B cell (primary cell): ENCODE data around the gene HERPUD1. TPM values are rescaled to one million over a fixed set of nuclear protein-coding genes. Genes with fewer than 3 reads are reported as not detected.
"Not testable (repeated sequence)": the region's sequence is repeated elsewhere in the genome, so short reads cannot be mapped to it uniquely, and the experiment has no call there.

Source experiments
- ATAC-seq: fragments of 200-7000 bp; cut with Tn5 transposase; one replicate; pipeline ENCODE4 v1.10.0; 2021; ENCODE audit warnings: low read depth, mild to moderate bottlenecking, moderate number of reproducible peaks, moderate library complexity
- CTCF ChIA-PET: fragments of 350-600 bp; sonication (Branson Sonifier 250); formaldehyde crosslinking; loops from one replicate; lab custom pipeline; 2021; ENCODE audit warnings: antibody characterized with exemption, inconsistent platforms; lab: Charles Lee
- POLR2A ChIA-PET: fragments of 350-600 bp; sonication (Branson Sonifier 250); formaldehyde crosslinking; loops from one replicate; lab custom pipeline; 2021; ENCODE audit warnings: antibody characterized with exemption; lab: Charles Lee
- DNase-seq: peaks from one replicate; pipeline ENCODE4 v3.0.0; 2013
- H2AFZ ChIP-seq: 2 replicates; pipeline ENCODE4 v1.6.1; 2012; ENCODE audit warnings: mild to moderate bottlenecking, low read depth, low read length; ENCODE audit not compliant: insufficient read depth, poor library complexity, severe bottlenecking
- H3K27ac ChIP-seq, 2 donors: 1 replicate in 1 of 2; 2 replicates in 1 of 2; pipeline ENCODE4 v1.5.1; 2012 to 2013; ENCODE audit warnings: low read length in 2 of 2, mild to moderate bottlenecking in 2 of 2, moderate library complexity in 1 of 2
- H3K27me3 ChIP-seq, 4 experiments: fragments of 200-600 bp in 1 of 4; sonication (generic) in 1 of 4; replicated peaks in 1 of 4; 1 replicate in 2 of 4; 2 replicates in 2 of 4; pipeline versions ENCODE4 v1.6.1 to v1.7.0; 2013 to 2016; ENCODE audit warnings: low read length in 3 of 4, mild to moderate bottlenecking in 2 of 4, mixed read lengths in 1 of 4, moderate library complexity in 1 of 4; ENCODE audit not compliant: insufficient read depth in 4 of 4, control insufficient read depth in 3 of 4; ENCODE audit errors: control extremely low read depth in 1 of 4
- H3K36me3 ChIP-seq, 2 experiments: replicated peaks in 1 of 2; 1 replicate in 1 of 2; 2 replicates in 1 of 2; pipeline versions ENCODE4 v1.6.1 to v1.7.1; 2013; ENCODE audit warnings: low read length in 1 of 2; ENCODE audit not compliant: insufficient read depth in 2 of 2, control insufficient read depth in 1 of 2; ENCODE audit errors: control extremely low read depth in 1 of 2, extremely low read depth in 1 of 2
- H3K4me1 ChIP-seq, 2 donors: fragments of 200-600 bp in 1 of 2; sonication (generic) in 1 of 2; 1 replicate in 1 of 2; 2 replicates in 1 of 2; pipeline versions ENCODE4 v1.5.1 to v1.6.1; 2013 to 2017; ENCODE audit warnings: low read length in 2 of 2; ENCODE audit not compliant: control insufficient read depth in 2 of 2, insufficient read depth in 2 of 2
- H3K4me2 ChIP-seq: replicated peaks from 2 replicates; pipeline ENCODE3; 2012; ENCODE audit warnings: mild to moderate bottlenecking, low read depth, low read length; ENCODE audit not compliant: poor library complexity, severe bottlenecking
- H3K4me3 ChIP-seq, 5 experiments: fragments of 200-600 bp in 1 of 5; sonication (generic) in 1 of 5; 1 replicate in 3 of 5; 2 replicates in 2 of 5; pipeline versions ENCODE4 v1.5.1 to v1.7.0; 2011 to 2016; ENCODE audit warnings: low read length in 4 of 5, mild to moderate bottlenecking in 4 of 5, low read depth in 2 of 5, control low read depth in 1 of 5, moderate library complexity in 1 of 5; ENCODE audit not compliant: insufficient read depth in 1 of 5; ENCODE audit errors: control extremely low read depth in 1 of 5, extremely low read depth in 1 of 5
- H3K79me2 ChIP-seq: fragments of 200-600 bp; sonication (generic); one replicate; pipeline ENCODE4 v1.6.0; 2016; ENCODE audit warnings: low read length; ENCODE audit not compliant: control insufficient read depth, insufficient read depth
- H3K9ac ChIP-seq: fragments of 200-600 bp; sonication (generic); 2 replicates; pipeline ENCODE4 v1.6.1; 2017; ENCODE audit warnings: mild to moderate bottlenecking, low read length, moderate library complexity
- H3K9me3 ChIP-seq, 3 donors: one replicate each; pipeline versions ENCODE4 v1.6.1 to v1.7.1; 2013; ENCODE audit warnings: low read length in 2 of 3; ENCODE audit not compliant: control insufficient read depth in 2 of 3, insufficient read depth in 1 of 3; ENCODE audit errors: control extremely low read depth in 1 of 3
- H4K20me1 ChIP-seq: 2 replicates; pipeline ENCODE4 v1.6.0; 2012; ENCODE audit warnings: mild to moderate bottlenecking, low read length; ENCODE audit not compliant: insufficient read depth, control insufficient read depth, poor library complexity, severe bottlenecking
- H3K27ac Mint-ChIP-seq: one replicate; pipeline ENCODE4 v1.8.0; 2021; ENCODE audit warnings: mixed read lengths
- H3K27me3 Mint-ChIP-seq: one replicate; pipeline ENCODE4 v1.8.0; 2021; ENCODE audit warnings: mixed read lengths
- H3K4me1 Mint-ChIP-seq: one replicate; pipeline ENCODE4 v1.8.0; 2021; ENCODE audit warnings: mixed read lengths
- H3K4me3 Mint-ChIP-seq: one replicate; pipeline ENCODE4 v1.8.0; 2021; ENCODE audit warnings: mixed read lengths
- H3K9me3 Mint-ChIP-seq: one replicate; pipeline ENCODE4 v1.8.0; 2022; ENCODE audit warnings: mixed read lengths; ENCODE audit not compliant: insufficient read depth
- CTCF ChIP-seq: fragments of 200-600 bp; IDR thresholded peaks from one replicate; pipeline ENCODE4 v1.8.0; 2022; ENCODE audit warnings: antibody characterized with exemption, mild to moderate bottlenecking
- EZH2 ChIP-seq: IDR thresholded peaks from 2 replicates; pipeline ENCODE4 v1.6.1; 2012; ENCODE audit warnings: borderline replicate concordance, low read depth, mild to moderate bottlenecking, moderate library complexity, low read length; ENCODE audit not compliant: insufficient read depth, poor library complexity, severe bottlenecking
- WGBS: methylation state at CpG from one replicate; pipeline ENCODE4 v1.1.5; 2013; ENCODE audit warnings: missing lambda C conversion rate; ENCODE audit not compliant: insufficient coverage; 5-methylcytosine and 5-hydroxymethylcytosine counted together
- intact Hi-C: fragments of 100-400 bp; cut with micrococcal nuclease; formaldehyde crosslinking; loops from one replicate; pipeline ENCODE4 v1.10.0; 2022
- polyA plus RNA-seq: library from polyadenylated mRNA; depleted of rRNA; stranded (reverse); fragments of >200 nt; gene quantifications from 2 replicates; pipeline ENCODE4 v1.2.3, GENCODE V29; 2012
- total RNA-seq, 2 donors: library from RNA; stranded (reverse); fragments of 120-200 nt in 1 of 2; gene quantifications; 1 replicate in 1 of 2; 2 replicates in 1 of 2; pipeline versions ENCODE4 v1.2.3 to v1.2.4, GENCODE V29; 2013 to 2022

HERPUD1 gene
- total and polyA plus RNA-seq, 2 donors (not counting 1 experiment from before 2014, with no cell fraction given) = 273 to 1,041 TPM

- H3K4me2 ChIP-seq = peak overlapping the region; percentile 56
- Mint-ChIP-seq H3K9me3 (no peaks in the 10 kb centered on the region), H3K4me3 (peak overlapping the region; percentile 54), H3K27ac (peak overlapping the region; percentile 88), H3K4me1 (peaks cover 72% of the 10 kb centered on the region), H3K27me3 (no peaks in the 10 kb centered on the region)
- H2AFZ ChIP-seq = no peak overlapping the region
- no peaks in the 10 kb centered on the region for H3K9me3 ChIP-seq
- POLR2A ChIA-PET = interaction anchor here (1.5 to 2.8 kb wide), 2 partner anchors 16 to 31 kb away, joined by 4 to 13 read pairs; partner anchors contain the start of gene NLRC5
- TF ChIP-seq EZH2 (no peak), CTCF (no peak)
- peak overlapping the region in 1 of 2 donors; percentile 57 for H3K27ac ChIP-seq
- H3K9ac ChIP-seq = no peak overlapping the region
- 85% methylated on average over 9 of the region's 9 CpGs for WGBS
- H3K4me1 ChIP-seq = peaks cover 55 to 63% of the 10 kb centered on the region in 2 donors
- DNase-seq (no peak), ATAC-seq (no peak)
- no peak overlapping the region for H3K4me3 ChIP-seq
- H3K79me2 ChIP-seq = no peaks in the 10 kb centered on the region
- no peaks in the 10 kb centered on the region for H3K36me3 ChIP-seq
- CTCF ChIA-PET = interaction anchor here (1.0 to 7.0 kb wide), 6 partner anchors 9 to 72 kb away, joined by 4 to 65 read pairs (median 16); partner anchors contain the start of gene NLRC5
- H4K20me1 ChIP-seq = no peaks in the 10 kb centered on the region
- H3K27me3 ChIP-seq = no peaks in the 10 kb centered on the region
- intact Hi-C loops = no loop called here
These were observed 41.4 kb downstream of the HERPUD1 start for GRCh38 chr16:56973294-56973689.

- Histone ChIP-seq H3K4me1 (peaks cover 56 to 69% of the 10 kb centered on the region in 2 donors), H3K4me2 (peak overlapping the region; percentile 7), H3K27ac (peak overlapping the region in 1 of 2 donors; percentile 57)
- ATAC-seq, H3K9me3 Mint-ChIP-seq, H3K27me3 Mint-ChIP-seq, H3K9me3 ChIP-seq, H3K4me3 ChIP-seq, H4K20me1 ChIP-seq, H3K27me3 ChIP-seq, DNase-seq, H3K36me3 ChIP-seq, H3K9ac ChIP-seq, H2AFZ ChIP-seq, H3K79me2 ChIP-seq: not testable (repeated sequence)
- ChIA-PET POLR2A (interaction anchor here (3.3 kb wide), 1 partner anchor 15 kb away, joined by 13 read pairs; the partner anchor contains the start of gene NLRC5), CTCF (interaction anchor here (1.0 to 7.0 kb wide), 4 partner anchors 7 to 72 kb away, joined by 4 to 65 read pairs (median 24); no protein-coding TSS in a partner anchor)
- H3K27ac Mint-ChIP-seq = peak overlapping the region; percentile 88
- WGBS = 71% methylated on average over 1 of the region's 7 CpGs
- intact Hi-C loops = loop anchor here (1.0 to 2.0 kb wide), 2 partner anchors 10 to 41 kb away; no protein-coding TSS in a partner anchor
- H3K4me3 Mint-ChIP-seq = peak overlapping the region; percentile 54
- H3K4me1 Mint-ChIP-seq = peaks cover 74% of the 10 kb centered on the region
These were observed 42.0 kb downstream of the HERPUD1 start for GRCh38 chr16:56973899-56974298.
